KOPT-K1 (cell line): ENCODE results near the gene IL9.
"Not testable (repeated sequence)": the region's sequence is repeated elsewhere in the genome, so short reads cannot be mapped to it uniquely, and the experiment has no call there.

Source experiments
- H3K27ac ChIP-seq: fragments of 200-600 bp; sonication (generic); 2 replicates; pipeline ENCODE4 v1.5.1; 2016; ENCODE audit warnings: antibody characterized with exemption, mild to moderate bottlenecking, low read depth, low read length; ENCODE audit not compliant: poor library complexity, severe bottlenecking
- H3K36me3 ChIP-seq: fragments of 200-600 bp; sonication (generic); 2 replicates; pipeline ENCODE4 v1.5.1; 2017; ENCODE audit warnings: antibody characterized with exemption, mild to moderate bottlenecking, low read length, moderate library complexity; ENCODE audit not compliant: insufficient read depth
- H3K9me3 ChIP-seq: fragments of 200-600 bp; sonication (generic); 2 replicates; pipeline ENCODE4 v1.5.1; 2017; ENCODE audit warnings: antibody characterized with exemption, low read length, mild to moderate bottlenecking; ENCODE audit not compliant: insufficient read depth, poor library complexity, severe bottlenecking

IL9 gene

DNA sequence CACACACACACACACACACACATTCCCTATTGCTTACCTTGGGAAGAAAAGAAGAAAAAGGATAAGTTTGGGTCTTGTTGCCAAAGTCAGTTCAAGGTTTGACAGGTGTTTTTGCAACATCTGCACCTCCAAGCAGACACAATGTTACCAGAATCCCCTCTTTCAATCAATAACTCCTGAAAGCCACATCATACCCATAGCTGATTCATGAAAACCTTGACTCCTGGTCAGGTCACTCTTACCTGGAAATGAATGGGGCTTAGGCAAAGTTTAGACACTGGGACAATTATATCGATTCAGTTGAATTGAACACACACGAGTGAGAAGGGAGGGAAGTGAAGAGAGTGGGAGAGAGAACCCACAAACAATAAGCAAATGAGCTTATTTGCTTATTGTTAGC is 27.0 kb downstream of the IL9 start:
- H3K27ac ChIP-seq: no peak overlapping the region
- no peaks in the 10 kb centered on the region for H3K9me3 ChIP-seq
- no peaks in the 10 kb centered on the region for H3K36me3 ChIP-seq

DNA sequence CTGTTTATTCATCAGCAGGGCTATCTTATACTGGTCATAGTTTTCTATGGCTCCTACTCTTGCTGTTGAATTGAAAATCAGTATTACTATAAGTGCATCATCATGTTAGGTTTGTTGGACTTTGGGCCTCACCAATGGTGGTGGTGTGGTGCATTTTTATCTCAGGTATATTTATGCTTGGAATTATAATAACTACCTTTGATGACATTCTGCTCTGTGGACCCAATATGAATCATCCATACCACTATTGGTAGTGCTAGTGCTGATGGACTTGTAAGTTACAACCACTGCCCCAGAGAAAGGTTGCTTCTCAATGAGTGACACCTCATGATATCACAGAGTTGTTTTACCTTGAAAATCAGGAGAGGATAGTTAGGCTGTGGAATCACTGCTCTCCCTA is 28.0 kb downstream of the IL9 start:
- Histone ChIP-seq H3K27ac (no peak overlapping the region), H3K9me3 (no peaks in the 10 kb centered on the region), H3K36me3 (no peaks in the 10 kb centered on the region)

DNA sequence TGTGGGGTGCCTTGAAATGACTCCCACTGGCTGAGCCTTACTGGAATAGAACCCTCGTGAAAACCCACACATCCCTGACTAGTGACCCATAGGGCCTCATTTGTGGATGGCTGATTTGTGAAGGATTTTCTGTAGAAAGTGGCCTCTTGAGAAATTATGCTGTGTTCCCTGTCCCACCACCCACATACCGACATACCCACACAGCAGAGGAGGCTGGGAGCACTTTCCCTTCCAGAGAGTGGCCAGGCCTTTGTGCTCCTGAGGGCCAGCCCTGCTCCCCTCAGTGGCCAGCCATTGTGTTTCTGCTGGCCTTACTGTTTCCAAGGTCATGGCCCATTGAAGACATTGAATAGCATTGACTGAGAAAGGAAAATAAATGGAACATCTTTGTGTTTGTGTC is 29.6 kb downstream of the IL9 start:
- Histone ChIP-seq H3K9me3 (no peaks in the 10 kb centered on the region), H3K36me3 (no peaks in the 10 kb centered on the region), H3K27ac (no peak overlapping the region)

GRCh38 chr5:135864503-135865435 is 30.9 kb downstream of the IL9 start:
- H3K9me3 ChIP-seq: no peaks in the 10 kb centered on the region
- no peaks in the 10 kb centered on the region for H3K36me3 ChIP-seq
- H3K27ac ChIP-seq: no peak overlapping the region

DNA sequence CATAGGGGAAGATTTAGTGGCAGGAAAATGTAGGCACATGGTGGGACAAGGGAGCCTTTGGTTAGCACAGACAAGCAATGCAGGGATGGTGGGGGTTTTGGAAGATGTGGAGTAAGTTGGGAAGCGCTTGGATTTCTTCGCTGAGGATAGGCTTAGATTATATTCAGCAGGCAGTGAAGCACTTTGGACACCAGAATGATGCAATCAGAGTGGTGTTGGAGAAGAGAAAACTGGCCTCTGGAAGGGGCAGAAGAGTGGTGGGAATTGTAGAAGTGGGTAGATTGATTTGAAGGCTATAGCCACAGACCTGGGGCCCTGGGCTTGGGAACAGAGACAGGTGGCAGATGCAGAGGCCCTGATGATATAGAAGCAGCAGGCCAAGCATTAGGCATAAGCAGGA is 32.9 kb downstream of the IL9 start:
- Histone ChIP-seq H3K9me3 (peaks cover 11% of the 10 kb centered on the region), H3K36me3 (no peaks in the 10 kb centered on the region), H3K27ac (no peak overlapping the region)

- H3K36me3 ChIP-seq: no peaks in the 10 kb centered on the region
- H3K27ac ChIP-seq: no peak overlapping the region
- H3K9me3 ChIP-seq: peaks cover 11% of the 10 kb centered on the region
These were observed 33.6 kb downstream of the IL9 start for GRCh38 chr5:135862086-135862485.

DNA sequence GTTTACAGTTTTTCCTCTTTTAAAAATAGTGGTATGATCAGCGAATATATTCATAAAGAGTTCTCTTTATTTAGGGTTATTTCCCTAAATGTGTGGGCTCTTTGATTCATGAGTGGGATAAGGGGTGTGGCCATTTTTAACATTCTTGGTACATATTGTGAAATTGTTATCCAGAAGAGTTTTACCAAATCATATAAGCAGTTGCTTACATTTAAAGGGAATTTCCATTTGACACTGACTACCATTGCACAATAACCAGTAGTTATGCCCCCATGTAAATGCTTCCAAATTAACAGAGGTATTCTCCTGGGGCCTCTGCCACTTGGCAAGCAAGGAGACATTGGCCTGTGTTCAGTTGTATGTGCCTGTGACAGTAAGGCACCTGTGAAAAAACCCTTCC is 34.0 kb downstream of the IL9 start:
- peaks cover 11% of the 10 kb centered on the region for H3K9me3 ChIP-seq
- H3K27ac ChIP-seq: no peak overlapping the region
- no peaks in the 10 kb centered on the region for H3K36me3 ChIP-seq

DNA sequence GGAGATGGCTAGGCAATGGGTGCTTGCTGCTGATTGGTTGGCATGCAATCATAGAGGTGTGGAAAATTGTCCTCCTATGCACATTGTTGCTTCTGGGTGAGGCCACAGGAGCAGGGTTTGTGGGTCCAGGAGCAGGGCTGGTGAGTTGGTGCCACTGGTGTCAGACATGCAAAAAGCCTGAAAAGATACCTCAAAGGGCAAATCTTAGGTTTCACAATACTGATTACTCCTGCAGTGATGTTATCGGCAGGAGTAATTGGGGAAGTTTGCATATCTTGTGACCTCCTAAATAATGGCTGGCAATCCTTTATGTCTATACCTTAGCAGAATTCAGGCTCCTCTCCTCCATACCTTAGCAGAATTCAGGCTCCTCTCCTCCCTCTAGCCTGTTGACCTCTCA is 36.0 kb downstream of the IL9 start:
- no peak overlapping the region for H3K27ac ChIP-seq
- H3K36me3 ChIP-seq: no peaks in the 10 kb centered on the region
- H3K9me3 ChIP-seq: peaks cover 11% of the 10 kb centered on the region

DNA sequence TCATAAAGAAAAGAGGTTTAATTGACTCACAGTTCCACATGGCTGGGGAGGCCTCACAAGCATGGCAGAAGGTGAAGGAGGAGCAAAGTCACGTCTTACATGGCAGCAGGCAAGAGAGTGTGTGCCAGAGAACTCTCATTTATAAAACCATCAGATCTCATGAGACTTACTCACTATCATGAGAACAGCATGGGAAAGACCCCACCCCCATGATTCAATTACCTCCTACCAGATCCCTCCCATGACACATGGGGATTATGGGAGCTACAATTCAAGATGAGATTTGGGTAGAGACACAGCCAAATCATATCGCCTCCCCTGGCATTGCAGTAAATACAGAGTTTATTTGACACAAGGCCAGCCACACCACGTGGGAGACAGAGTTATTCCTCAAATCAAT is 36.5 kb downstream of the IL9 start:
- H3K9me3 ChIP-seq: peaks cover 11% of the 10 kb centered on the region
- not testable (repeated sequence) for H3K36me3 ChIP-seq, H3K27ac ChIP-seq

- Histone ChIP-seq H3K36me3 (no peaks in the 10 kb centered on the region), H3K9me3 (peaks cover 11% of the 10 kb centered on the region), H3K27ac (no peak overlapping the region)
These were observed 37.9 kb downstream of the IL9 start for GRCh38 chr5:135857630-135858311.

DNA sequence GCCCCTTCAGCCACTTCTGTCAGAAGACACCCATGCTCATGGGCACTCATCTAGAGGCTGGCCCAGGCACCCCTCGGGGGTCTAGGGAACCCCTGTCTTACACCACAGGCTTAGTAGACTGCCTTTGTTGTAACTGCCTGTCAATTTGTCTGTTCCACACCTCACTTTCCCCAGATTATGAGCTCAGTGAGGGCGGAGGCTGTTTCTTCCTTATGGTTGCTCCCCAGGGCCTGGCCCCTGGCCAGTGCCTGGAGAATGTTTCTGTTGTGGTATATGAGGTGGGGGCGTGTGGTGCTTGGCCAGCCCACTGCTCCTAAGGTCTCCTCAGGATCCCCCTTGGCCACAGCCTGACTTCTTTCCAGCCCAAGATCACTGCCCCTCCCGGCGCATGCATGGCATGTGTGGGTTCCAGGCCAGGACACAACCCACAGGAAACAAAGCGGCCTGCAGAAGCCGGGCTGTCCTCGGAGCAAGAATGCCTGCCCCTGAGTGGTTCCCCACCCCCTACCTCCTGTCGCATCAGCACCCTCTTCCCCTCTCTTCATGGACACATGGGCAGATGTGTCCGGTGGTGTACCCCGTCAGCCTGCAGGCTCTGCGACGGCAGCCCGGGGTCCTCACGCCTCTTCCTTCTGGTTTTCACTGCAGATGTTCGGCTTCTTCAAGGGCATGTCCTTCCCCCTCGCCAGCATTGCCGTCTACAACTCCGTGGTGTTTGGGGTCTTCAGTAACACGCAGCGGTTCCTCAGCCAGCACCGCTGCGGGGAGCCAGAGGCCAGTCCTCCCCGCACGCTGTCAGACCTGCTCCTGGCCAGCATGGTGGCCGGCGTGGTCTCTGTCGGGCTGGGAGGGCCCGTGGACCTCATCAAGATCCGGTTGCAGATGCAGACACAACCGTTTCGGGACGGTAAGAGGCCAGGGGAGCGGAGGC is 43.5 kb downstream of the IL9 start:
- no peak overlapping the region for H3K27ac ChIP-seq
- H3K36me3 ChIP-seq: no peaks in the 10 kb centered on the region
- no peaks in the 10 kb centered on the region for H3K9me3 ChIP-seq

DNA sequence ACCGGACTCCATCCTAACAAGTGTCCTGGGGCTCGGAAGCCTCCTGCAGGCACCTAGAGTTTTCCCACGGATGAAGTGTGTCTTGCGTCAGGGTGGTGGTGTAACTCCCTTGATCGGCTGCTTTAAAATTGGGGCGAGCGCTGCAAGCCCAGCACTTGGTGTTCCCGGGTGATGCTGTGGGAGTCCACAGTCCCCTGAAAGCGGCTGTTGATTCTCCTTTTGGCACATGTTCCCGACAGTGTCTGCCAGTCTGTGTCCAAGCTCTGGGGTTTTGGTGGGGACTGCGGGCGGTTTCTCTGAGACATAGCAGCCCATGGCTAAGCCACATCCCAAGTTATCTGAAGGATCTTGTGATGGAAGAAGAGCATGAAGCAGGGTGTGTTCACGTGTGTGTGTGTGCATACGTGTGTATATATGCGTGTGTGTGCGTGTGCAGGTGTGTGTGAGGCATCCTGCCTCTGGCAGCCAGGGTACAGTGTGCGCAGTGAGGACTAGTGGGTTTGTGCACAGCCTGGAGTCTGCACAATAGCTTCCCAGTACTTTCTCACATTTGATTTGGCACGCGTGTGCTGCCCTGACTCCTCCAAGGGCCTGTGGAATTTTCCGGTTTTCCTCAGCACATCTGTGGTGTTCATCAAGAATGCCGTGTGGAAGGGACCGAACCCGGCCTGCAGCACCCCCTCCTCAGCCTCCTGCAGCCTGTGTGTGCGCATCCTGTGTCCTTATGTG is 44.3 kb downstream of the IL9 start:
- Histone ChIP-seq H3K27ac (no peak overlapping the region), H3K36me3 (no peaks in the 10 kb centered on the region), H3K9me3 (no peaks in the 10 kb centered on the region)

GRCh38 chr5:135850671-135851070 is 45.0 kb downstream of the IL9 start:
- Histone ChIP-seq H3K27ac (no peak overlapping the region), H3K36me3 (no peaks in the 10 kb centered on the region), H3K9me3 (no peaks in the 10 kb centered on the region)

GRCh38 chr5:135850231-135850630 is 45.4 kb downstream of the IL9 start:
- Histone ChIP-seq H3K27ac (no peak overlapping the region), H3K9me3 (no peaks in the 10 kb centered on the region), H3K36me3 (no peaks in the 10 kb centered on the region)
